ENCODE results near the gene MEIS1.

DNA sequence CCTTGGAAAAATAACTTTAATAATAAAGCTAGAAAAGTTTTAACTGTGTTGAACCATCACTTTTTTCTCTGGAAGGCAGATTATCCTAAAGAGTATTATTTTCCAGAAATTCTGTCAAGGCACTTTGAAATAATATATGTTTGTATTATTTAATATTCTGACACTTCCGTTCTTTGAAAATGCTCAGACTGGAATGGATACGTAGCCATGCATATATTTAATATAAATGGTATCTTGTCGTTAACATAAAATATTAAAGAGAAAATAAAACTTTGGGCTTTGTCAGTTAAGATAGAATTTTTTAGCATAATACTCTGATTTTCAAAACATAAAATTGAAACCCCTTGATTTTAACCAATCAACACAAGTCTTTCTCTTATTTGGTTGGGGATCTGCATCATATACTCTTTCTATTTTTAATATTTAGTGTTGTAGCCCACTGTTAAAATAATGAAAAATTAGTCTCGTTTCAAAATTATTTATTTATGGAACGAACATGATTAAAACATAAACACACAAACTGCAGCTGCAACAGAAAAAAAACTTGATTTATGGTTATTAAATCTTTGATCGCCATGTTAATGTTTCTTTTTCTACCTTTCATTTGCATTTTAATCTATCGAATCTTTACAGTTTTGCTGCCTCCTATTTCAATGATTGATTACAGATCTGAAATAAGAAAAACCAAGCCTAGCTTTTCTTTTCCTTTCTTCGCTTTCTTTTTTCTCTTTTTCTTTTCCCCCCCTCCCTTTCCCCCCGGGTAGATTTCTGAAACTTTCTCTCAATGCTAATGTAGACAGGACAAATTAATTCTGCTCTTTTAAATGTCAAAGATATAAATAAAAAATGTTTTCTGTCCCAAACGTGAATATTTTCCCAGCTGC is 145.5 kb downstream of the MEIS1 start:
- TF ChIP-seq, protein P1, sequence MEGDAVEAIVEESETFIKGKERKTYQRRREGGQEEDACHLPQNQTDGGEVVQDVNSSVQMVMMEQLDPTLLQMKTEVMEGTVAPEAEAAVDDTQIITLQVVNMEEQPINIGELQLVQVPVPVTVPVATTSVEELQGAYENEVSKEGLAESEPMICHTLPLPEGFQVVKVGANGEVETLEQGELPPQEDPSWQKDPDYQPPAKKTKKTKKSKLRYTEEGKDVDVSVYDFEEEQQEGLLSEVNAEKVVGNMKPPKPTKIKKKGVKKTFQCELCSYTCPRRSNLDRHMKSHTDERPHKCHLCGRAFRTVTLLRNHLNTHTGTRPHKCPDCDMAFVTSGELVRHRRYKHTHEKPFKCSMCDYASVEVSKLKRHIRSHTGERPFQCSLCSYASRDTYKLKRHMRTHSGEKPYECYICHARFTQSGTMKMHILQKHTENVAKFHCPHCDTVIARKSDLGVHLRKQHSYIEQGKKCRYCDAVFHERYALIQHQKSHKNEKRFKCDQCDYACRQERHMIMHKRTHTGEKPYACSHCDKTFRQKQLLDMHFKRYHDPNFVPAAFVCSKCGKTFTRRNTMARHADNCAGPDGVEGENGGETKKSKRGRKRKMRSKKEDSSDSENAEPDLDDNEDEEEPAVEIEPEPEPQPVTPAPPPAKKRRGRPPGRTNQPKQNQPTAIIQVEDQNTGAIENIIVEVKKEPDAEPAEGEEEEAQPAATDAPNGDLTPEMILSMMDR (IDR thresholded peaks at IDR 0.05; ENCODE audit: low read length) = no peak
- TF ChIP-seq EZH2 (optimal IDR thresholded peaks at IDR 0.05; ENCODE audit: low read depth, low read length) (no peak), EZH2phosphoT487 (IDR thresholded peaks at IDR 0.05; ENCODE audit: low read length) (no peak)
